ENCODE results near the gene CARM1.
A peak's percentile ranks its signal among the peaks of the same experiment; 100 is the strongest.

The CARM1 gene

DNA sequence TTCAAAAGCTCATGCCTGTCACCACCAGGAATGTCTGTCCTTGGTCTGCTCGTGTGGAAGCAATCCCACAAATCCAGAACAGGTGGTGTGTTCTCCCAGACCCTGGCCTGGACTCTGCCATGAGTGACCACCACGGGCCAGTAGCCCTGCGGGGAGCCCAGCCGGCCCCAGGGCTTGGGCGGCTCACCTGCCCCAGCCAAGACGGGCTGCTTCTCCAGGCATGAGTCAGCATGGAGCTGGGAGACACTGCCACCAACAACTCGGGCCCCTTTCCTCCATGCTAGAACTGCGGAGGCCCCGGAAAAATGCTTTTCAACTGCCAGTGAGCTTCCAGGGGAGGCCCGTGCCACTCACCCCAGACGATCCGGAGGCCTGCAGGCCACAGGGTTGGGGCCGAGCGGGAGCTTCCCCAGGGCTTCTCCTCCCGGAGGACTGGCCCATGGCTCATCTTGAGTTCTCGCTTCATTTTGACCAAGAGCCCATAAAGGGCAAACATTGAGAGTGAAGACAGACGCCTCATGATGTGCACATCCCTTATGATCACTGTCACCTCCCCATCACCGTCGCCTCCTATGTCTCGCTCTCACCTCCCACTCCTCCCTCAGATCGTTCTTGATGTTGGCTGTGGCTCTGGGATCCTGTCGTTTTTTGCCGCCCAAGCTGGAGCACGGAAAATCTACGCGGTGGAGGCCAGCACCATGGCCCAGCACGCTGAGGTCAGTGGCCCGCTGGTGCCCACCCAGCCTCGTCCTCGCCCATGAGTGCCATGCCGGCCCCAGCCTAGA, 40.4 kb downstream of the CARM1 start:
- no peak for DNase-seq

DNA sequence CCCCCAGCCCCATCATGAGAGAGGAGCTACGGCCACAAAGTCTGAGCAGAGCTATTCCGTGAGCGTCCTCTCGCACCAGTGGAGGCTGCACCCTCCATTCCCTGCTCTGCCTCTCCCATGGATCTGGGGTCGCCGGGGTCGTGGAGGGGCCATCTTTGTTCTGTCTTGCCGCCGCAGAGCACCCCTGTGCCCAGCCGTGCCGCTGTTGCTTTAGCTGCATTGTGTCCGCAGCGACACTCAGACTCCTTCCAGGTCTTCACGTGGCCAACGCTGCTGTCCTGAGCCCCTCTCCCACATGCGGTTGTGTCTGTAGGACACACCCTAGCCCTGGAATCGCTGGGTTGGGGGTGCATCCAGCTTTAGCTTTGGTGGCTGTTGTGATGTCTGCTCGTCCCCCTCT, 41.3 kb downstream of the CARM1 start:
- no peak for DNase-seq

DNA sequence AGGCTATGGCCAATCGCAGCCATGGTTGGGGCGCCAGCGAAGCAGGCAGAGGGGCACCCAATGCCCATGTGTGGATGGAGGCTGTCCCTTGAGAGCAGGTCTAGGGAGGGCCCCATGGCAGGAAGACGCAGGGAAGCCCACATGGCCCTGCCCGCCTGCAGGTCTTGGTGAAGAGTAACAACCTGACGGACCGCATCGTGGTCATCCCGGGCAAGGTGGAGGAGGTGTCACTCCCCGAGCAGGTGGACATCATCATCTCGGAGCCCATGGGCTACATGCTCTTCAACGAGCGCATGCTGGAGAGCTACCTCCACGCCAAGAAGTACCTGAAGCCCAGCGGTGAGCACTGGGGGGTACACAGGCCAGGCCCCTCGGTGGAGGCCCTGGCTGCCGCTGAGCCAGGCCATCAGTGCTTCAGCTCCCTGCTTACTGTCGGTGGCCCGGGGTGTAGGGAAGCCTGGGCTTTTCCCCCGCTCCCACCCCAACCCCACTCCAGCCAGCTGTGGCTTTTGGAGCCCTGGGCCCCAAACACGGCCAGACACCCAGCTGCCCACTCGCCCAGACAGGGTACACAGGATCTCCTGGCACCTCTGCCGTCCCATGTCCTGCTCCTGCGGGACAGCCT, 42.5 kb downstream of the CARM1 start:
- no peak for DNase-seq

DNA sequence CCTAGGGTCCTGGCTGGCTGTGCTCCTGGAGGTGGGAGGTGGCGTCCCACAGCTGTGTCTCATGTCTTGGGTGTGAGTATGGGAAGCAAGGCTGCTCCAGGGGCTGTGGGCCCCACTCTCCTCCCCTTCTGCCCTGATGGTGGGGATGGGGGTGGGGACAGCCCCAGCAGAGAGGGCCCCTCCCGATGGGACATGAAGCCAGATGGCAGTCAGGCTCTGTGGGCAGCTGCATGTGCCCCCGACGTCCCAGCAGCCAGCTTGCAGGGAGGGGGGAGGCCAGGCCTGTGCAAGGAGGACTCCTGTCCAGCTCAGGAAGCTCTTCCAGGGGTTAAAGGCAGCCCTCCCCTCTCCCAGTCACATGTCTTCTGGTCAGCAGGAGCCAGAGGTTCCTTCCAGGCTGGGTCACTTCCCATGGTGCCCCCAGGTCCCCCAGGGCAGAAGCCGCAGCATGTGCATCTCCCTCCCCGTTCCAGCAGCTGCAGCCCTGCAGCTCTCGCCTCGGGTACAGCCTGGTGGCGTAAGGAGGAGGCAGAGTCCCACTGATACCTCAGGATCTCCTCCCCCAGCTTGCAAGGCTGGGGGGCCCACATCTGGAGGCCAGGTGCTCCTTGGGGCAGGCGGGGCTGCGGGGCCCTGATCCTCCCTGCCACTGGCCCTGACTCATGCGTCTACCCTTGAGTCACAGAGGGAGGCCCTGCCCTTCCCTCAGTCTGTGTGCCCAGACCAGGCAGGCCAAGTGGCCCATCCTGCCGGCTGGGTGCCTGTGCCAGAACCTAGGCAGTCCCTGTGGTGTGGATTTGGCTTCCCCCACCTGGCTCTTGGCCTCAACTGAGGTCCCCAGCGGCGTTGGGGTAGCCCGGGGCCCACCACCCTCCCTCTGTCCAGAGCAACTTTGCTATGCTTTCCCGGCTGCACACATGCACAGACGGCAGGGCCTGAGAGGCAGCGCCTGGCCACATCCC, 44.1 kb downstream of the CARM1 start:
- DNase-seq: no peak

DNA sequence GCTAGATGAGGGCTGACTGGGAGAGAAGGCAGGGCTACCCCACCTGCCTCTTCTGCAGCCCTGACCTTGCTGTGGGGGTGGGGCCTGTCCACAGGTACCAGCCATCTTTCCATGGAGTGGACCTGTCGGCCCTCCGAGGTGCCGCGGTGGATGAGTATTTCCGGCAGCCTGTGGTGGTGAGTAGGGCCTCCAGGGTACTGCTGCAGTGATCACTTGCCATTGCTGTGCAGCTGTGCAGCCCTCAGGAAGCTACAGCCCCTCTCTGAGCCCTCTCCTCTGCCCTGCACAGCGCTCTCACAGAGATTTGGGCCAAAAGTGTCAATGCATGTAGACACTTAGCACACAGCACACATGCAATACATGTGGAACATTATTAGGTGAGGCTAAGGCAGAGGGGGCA, 45.2 kb downstream of the CARM1 start:
- DNase-seq: no peak

DNA sequence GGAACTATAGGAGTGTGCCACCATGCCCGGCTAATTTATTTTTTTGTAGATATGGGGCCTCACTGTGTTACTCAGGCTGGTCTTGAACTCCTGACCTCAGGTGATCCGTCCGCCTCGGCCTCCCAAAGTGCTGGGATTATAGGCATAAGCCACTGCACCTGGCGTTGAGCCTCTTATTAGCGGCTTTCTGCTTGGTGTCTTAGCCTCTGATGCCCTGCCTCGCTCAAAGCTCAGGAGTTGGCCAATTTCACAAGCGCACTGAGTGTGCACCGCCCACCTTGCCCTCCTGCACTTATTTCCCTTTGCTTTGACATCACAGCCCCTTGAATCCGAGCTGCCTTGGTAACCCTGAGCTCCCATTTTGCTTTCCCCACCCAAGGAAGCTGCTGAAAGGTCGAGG, 47.0 kb downstream of the CARM1 start:
- no peak for DNase-seq

DNA sequence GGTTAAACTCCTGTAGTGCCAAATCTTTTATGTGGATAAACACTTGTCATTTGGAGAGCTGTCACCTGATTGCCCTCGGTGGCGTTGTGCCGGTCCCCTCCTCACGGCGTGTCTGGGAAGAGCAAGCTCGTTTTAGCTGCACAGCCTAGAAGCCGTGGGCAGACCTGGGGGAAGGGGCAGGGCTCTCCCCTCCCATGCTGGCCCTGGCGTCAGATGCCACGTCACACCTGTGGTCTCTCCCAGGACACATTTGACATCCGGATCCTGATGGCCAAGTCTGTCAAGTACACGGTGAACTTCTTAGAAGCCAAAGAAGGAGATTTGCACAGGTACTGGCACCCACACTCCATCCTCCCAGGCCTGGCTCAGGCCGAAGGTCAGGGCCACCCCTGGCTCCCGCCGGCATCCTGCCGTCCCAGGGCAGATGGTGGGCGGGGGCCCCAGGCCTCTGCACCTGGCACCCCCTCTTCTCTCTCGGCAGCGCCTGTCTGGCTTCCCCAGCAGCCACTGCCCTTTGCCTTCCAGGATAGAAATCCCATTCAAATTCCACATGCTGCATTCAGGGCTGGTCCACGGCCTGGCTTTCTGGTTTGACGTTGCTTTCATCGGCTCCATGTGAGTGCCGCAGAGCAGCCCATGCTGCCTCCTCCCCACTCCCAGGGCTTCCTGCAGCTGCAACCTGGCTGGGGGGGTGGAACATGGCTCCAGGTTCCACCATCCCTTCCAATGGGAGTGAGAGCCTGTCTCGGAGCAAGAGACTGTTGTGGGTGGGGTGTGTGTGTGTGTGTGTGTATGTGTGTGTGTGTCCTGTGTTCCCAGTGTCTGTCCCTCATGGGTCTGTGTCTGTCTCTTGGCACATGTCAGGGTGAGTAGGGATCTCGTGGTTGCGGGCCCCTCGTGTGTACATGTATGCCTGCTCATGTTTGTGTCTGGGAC, 48.3 kb downstream of the CARM1 start:
- DNase-seq: no peak

DNA sequence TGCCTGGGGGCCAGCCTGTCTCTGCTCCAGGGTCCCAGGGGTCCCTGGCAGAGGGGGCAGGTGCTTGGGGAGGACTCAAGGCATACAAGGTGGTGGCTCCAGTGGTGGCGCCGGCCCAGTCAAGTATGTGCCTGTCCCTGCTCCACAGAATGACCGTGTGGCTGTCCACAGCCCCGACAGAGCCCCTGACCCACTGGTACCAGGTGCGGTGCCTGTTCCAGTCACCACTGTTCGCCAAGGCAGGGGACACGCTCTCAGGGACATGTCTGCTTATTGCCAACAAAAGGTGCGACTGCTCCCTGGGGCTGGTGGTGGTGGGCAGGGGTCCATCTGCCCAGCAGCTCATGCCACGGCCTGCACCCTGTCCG, 48.9 kb downstream of the CARM1 start:
- DNase-seq: no peak

DNA sequence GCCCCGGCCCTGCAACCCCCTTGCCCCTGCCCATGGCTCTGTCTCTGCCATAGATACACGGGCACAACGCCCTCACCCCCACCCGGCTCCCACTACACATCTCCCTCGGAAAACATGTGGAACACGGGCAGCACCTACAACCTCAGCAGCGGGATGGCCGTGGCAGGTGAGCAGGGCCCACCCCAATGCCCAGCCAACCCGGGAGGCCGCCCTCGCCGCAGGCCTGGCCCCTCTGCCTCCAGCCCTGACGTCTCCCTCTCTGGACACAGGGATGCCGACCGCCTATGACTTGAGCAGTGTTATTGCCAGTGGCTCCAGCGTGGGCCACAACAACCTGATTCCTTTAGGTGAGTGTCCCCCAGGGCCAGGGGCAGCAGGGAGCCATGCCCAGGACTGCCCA, 49.4 kb downstream of the CARM1 start:
- DNase-seq: no peak

DNA sequence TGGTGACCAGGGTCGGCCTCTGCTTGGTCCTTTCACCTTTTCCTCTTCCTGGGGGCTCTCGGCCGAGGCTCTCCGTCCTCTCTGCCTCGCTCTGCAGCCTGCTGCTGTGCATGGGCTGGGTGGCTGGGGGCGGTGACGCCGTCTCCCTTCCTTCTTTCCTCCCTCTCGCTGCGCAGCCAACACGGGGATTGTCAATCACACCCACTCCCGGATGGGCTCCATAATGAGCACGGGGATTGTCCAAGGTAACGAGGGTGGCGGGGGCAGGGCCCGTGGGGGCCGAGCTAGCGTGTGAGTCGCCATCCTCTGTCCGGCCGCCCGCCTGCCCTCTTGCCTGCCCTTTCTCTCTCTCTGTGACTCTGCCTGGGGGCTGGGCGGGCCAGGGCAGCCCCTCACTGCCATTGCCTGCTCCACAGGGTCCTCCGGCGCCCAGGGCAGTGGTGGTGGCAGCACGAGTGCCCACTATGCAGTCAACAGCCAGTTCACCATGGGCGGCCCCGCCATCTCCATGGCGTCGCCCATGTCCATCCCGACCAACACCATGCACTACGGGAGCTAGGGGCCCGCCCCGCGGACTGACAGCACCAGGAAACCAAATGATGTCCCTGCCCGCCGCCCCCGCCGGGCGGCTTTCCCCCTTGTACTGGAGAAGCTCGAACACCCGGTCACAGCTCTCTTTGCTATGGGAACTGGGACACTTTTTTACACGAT, 50.0 kb downstream of the CARM1 start:
- DNase-seq: no peak

DNA sequence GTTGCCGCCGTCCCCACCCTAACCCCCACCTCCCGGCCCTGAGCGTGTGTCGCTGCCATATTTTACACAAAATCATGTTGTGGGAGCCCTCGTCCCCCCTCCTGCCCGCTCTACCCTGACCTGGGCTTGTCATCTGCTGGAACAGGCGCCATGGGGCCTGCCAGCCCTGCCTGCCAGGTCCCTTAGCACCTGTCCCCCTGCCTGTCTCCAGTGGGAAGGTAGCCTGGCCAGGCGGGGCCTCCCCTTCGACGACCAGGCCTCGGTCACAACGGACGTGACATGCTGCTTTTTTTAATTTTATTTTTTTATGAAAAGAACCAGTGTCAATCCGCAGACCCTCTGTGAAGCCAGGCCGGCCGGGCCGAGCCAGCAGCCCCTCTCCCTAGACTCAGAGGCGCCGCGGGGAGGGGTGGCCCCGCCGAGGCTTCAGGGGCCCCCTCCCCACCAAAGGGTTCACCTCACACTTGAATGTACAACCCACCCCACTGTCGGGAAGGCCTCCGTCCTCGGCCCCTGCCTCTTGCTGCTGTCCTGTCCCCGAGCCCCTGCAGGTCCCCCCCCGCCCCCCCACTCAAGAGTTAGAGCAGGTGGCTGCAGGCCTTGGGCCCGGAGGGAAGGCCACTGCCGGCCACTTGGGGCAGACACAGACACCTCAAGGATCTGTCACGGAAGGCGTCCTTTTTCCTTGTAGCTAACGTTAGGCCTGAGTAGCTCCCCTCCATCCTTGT, 50.7 kb downstream of the CARM1 start:
- no peak for DNase-seq

DNA sequence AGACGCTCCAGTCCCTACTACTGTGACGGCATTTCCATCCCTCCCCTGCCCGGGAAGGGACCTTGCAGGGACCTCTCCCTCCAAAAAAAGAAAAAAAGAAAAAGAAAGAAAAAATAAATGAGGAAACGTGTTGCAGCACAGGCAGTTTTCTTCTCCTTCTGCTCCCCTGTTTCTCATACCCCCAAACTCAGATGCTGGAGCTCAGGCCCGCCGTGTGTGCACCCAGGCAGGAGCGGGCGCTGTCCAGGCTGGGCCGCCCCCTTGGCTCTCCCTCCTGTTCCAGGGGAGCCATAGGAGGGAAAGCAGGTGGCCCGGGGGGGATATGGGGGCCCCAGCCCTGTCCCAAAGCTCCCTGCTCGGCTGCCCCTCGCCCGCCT, 51.3 kb downstream of the CARM1 start:
- no peak for DNase-seq

DNA sequence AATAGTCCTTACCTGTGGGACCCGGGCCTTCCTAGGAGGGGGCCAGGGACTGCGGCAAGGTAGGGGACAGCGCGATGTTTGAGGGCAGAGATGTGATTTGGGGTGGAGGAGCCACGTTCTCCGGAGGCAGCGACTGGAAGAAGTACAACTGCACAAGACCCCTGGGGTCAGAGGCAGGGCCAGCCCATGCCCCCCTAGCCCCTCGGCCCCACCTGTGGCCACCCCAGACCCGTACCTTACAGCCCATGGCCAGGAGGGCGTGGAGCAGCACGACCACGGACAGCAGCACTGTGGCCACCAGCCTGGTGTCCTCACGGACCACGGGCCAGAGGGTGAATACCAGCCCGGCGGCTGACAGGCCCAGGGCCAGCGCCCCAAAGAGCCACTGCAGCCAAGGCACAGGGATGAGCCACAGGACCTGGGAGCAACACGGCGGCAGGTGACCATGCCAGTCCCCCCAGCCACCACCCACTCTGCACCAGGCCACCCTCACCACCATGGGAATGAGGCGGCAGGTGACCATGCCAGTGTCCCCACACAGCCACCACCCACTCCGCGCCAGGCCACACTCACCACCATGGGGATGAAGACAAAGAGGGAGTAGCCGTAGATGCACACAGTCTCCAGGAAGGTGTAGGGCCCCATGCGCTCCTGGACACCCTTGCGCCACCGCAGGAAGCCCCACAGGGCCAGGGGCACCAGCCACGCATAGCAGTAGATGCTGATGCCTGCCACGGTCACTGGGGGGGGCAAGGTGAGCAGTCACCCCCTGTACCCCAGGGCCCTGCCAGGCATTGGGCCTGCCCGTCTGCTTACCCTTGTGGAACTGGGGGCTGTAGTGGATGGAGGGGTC, 52.1 kb downstream of the CARM1 start:
- DNase-seq: no peak

DNA sequence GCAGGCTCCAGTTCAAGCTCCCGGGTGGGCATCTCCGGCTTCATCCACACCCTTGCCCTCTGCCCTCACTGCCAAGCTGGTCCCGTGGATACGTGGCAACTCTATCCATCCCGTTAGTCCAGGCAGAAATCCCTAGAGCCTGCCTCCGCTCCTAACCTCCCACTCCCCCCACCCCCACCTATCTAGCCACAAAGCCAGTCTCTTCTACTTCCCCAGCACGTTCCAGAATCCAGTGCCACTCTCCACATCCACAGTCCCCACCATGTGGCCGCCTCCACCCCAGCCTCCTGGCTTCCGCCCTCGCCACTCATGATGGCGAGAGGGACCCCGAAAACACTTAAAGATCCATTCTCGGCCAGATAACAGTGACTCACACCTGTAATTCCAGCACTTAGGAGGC, 53.2 kb downstream of the CARM1 start:
- no peak for DNase-seq

DNA sequence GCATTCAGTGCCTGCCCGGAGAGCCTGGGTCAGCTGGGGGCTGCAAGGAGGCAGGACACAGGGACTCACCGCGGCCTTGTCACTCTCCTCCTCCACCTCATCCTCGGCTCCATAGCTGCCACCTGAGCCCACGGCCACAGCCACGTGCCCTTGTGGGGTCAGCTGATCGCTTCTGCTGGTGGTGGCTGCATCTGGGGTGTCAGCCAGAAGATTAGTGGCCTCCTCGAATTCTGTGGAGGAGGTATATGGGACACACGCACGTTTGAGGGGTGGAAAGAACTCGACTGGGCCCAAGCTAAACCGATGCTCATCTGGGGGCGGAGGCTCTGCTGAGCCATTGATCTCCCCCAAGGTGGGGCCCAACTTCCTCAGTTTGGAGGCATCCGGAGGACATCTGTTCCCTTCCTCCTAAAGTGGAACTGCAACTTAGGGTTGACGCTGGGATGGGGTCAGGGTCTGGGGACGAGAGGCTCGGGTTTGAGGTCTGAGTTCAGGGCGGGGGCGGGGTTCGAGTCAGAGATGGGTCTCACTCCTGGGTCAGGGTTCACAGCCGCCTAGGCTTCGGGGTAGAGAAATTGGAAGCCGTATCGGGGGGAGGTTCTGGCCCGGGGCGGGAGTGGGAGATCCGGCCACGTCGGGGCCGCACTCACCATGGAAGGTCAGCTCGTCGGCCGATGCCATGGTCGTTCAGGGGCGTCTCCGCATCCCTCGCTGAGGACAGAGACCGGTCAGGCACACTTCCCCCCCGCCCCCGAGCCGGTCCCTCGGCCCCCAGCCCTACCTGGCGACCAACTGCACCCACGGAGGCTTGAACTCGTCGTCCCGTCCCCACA, 56.6 kb downstream of the CARM1 start:
- DNase-seq: no peak

DNA sequence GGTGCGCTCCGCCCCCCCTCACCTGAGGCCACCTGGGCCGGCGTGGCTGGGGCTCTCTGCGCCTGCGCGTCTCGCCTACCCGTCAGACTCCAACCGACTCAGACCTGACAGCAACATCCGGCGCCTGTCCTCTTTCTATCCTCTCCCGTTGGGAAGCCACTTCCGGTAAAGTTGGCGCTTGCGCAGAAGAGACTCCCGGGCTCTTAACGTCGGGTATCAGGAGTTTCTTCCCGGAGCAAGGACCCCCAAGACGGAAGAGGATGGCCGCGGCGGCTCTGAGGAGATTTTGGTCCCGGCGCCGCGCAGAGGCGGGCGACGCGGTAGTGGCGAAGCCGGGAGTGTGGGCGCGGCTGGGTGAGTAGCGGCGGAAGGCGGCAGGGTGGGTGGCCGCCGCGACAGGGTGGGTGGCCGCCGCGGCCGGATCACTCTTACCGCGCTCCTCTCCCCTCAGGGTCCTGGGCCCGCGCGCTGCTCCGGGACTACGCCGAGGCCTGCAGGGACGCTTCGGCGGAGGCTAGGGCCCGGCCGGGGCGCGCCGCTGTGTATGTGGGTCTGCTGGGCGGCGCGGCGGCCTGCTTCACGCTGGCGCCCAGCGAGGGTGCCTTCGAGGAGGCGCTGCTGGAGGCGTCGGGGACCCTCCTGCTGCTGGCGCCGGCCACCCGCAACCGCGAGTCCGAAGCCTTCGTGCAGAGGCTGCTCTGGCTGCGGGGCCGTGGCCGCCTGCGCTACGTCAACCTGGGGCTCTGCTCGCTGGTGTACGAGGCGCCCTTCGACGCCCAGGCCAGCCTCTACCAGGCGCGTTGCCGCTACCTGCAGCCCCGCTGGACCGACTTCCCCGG, 57.4 kb downstream of the CARM1 start, which contains the start of the genes TIMM29 and YIPF2:
TSS of gene TIMM29 (plus strand) at position 249 of the 839 bp plus-strand sequence. CDS start at position 261, 12 bp downstream.
TSS of gene YIPF2 (minus strand) at position 77 of the 839 bp plus-strand sequence. CDS start 229 bp downstream, outside the sequence.
- DNase-seq: peak; percentile 98

DNA sequence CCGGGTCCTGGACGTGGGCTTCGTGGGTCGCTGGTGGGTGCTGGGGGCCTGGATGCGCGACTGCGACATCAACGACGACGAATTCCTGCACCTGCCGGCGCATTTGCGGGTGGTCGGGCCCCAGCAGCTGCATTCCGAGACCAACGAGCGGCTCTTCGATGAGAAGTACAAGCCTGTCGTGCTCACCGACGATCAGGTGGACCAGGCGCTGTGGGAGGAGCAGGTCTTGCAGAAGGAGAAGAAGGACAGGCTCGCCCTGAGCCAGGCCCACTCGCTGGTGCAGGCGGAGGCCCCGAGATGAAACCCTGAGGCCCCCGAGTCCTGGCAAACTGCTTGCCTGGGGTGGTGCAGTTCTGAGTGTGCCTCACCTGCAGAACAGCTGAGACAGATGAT, 58.0 kb downstream of the CARM1 start:
- no peak for DNase-seq

Measured in NCI-H1048 (cell line).